OCI-M2 (cell line): Measurements from ENCODE around the gene GPR162.

Experiments used
- DNase-seq: peaks from one replicate; lab custom pipeline; 2025; ENCODE audit not compliant: unreplicated experiment; lab: John Stamatoyannopoulos, UW

Gene GPR162

GRCh38 chr12:6821591-6822425, at the start of gene GPR162:
Gene GPR162, plus strand, starts transcription at chr12:6821821. Its CDS starts 2,078 bp downstream, at chr12:6823899.
- no peak for DNase-seq

GRCh38 chr12:6772331-6772695, 49.3 kb upstream of the GPR162 start, which contains the start of gene LAG3:
Gene LAG3, plus strand, starts transcription at chr12:6772520. Its CDS starts 333 bp downstream, at chr12:6772853.
- no peak for DNase-seq

GRCh38 chr12:6772726-6773589, 48.7 kb upstream of the GPR162 start:
- DNase-seq, result no peak

- no peak for DNase-seq
These were observed 47.9 kb upstream of the GPR162 start for GRCh38 chr12:6773590-6774351.

GRCh38 chr12:6774499-6775062, 47.0 kb upstream of the GPR162 start:
- no peak for DNase-seq

- no peak for DNase-seq
These were observed 46.1 kb upstream of the GPR162 start for GRCh38 chr12:6775185-6776174.

GRCh38 chr12:6777386-6777785, 44.2 kb upstream of the GPR162 start:
- no peak for DNase-seq

- DNase-seq, result no peak
These were observed 43.4 kb upstream of the GPR162 start for GRCh38 chr12:6778217-6778573.

- peak; percentile 62 for DNase-seq
These were observed 42.8 kb upstream of the GPR162 start for GRCh38 chr12:6778574-6779550.

- no peak for DNase-seq
These were observed 41.8 kb upstream of the GPR162 start for GRCh38 chr12:6779708-6780432.

GRCh38 chr12:6780573-6780972, 41.0 kb upstream of the GPR162 start:
- no peak for DNase-seq

GRCh38 chr12:6782119-6782518, 39.5 kb upstream of the GPR162 start:
- no peak for DNase-seq

- DNase-seq, result no peak
These were observed 38.6 kb upstream of the GPR162 start for GRCh38 chr12:6782850-6783566.

- DNase-seq, result no peak
These were observed 37.8 kb upstream of the GPR162 start for GRCh38 chr12:6783828-6784227.

- DNase-seq, result no peak
These were observed 37.3 kb upstream of the GPR162 start for GRCh38 chr12:6784296-6784695.

GRCh38 chr12:6784761-6785160, 36.9 kb upstream of the GPR162 start:
- DNase-seq, result no peak

- DNase-seq, result no peak
These were observed 35.1 kb upstream of the GPR162 start for GRCh38 chr12:6786416-6787094.
